Dedifferentiated amniotic fluid mesenchymal stem cell (primary cell): ENCODE measurements around the gene UBAC2.
A peak's percentile ranks its signal among the peaks of the same experiment; 100 is the strongest.

Experiments used
- DNase-seq: peaks from one replicate; pipeline ENCODE4 v3.0.0-alpha.2; 2016; ENCODE audit errors: extremely low spot score

The UBAC2 gene

GRCh38 chr13:99357131-99357596 lies 156.5 kb downstream of the UBAC2 start:
- DNase-seq = peak; percentile 61

- no peak for DNase-seq
Observed at GRCh38 chr13:99357941-99358340, 157.3 kb downstream of the UBAC2 start.

GRCh38 chr13:99359528-99359927 lies 158.9 kb downstream of the UBAC2 start:
- no peak for DNase-seq

GRCh38 chr13:99360696-99361095 lies 160.0 kb downstream of the UBAC2 start:
- no peak for DNase-seq

GRCh38 chr13:99361197-99361596 lies 160.5 kb downstream of the UBAC2 start:
- no peak for DNase-seq

GRCh38 chr13:99362362-99362761 lies 161.7 kb downstream of the UBAC2 start:
- no peak for DNase-seq

- DNase-seq = no peak
Observed at GRCh38 chr13:99363391-99363790, 162.7 kb downstream of the UBAC2 start.

- DNase-seq = no peak
Observed at GRCh38 chr13:99363949-99364348, 163.3 kb downstream of the UBAC2 start.

- no peak for DNase-seq
Observed at GRCh38 chr13:99366075-99366987, 165.7 kb downstream of the UBAC2 start.

GRCh38 chr13:99367106-99367616 lies 166.5 kb downstream of the UBAC2 start:
- DNase-seq = no peak

- no peak for DNase-seq
Observed at GRCh38 chr13:99367663-99368448, 167.2 kb downstream of the UBAC2 start.

GRCh38 chr13:99370481-99371275 lies 170.0 kb downstream of the UBAC2 start:
- DNase-seq = no peak

GRCh38 chr13:99371956-99372355 lies 171.3 kb downstream of the UBAC2 start:
- DNase-seq = no peak

GRCh38 chr13:99373436-99373835 lies 172.8 kb downstream of the UBAC2 start:
- DNase-seq = no peak

- DNase-seq = no peak
Observed at GRCh38 chr13:99374169-99374991, 173.7 kb downstream of the UBAC2 start.

GRCh38 chr13:99374994-99375737 lies 174.5 kb downstream of the UBAC2 start:
- no peak for DNase-seq

GRCh38 chr13:99375738-99376080 lies 175.1 kb downstream of the UBAC2 start:
- no peak for DNase-seq

- DNase-seq = no peak
Observed at GRCh38 chr13:99376132-99376531, 175.5 kb downstream of the UBAC2 start.

GRCh38 chr13:99376924-99377323 lies 176.3 kb downstream of the UBAC2 start:
- DNase-seq = no peak

- DNase-seq = no peak
Observed at GRCh38 chr13:99377641-99378040, 177.0 kb downstream of the UBAC2 start.
